ENCODE measurements around the gene PBX4.

The PBX4 gene

DNA sequence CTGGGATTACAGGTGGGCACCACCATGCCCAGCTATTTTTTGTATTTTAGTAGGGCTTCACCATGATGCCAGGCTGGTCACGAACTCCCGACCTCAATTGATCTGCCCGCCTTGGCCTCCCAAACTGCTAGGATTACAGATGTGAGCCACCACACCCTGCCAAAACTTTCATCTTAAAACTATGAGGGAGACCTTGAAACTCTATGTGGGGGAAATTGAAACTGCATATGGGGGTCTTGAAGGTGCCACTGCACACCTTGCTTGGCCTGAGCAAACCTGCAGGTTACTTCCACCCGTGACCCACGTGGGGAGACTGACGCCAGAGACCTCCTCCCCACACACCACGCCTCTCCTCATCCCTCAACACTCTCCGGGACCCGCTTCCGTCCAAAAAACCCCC, 64.8 kb downstream of the PBX4 start:
- H3K4me3 ChIP-seq (ENCODE audit: low read depth, low read length) = no peak overlapping the region
- TF ChIP-seq, protein P1, sequence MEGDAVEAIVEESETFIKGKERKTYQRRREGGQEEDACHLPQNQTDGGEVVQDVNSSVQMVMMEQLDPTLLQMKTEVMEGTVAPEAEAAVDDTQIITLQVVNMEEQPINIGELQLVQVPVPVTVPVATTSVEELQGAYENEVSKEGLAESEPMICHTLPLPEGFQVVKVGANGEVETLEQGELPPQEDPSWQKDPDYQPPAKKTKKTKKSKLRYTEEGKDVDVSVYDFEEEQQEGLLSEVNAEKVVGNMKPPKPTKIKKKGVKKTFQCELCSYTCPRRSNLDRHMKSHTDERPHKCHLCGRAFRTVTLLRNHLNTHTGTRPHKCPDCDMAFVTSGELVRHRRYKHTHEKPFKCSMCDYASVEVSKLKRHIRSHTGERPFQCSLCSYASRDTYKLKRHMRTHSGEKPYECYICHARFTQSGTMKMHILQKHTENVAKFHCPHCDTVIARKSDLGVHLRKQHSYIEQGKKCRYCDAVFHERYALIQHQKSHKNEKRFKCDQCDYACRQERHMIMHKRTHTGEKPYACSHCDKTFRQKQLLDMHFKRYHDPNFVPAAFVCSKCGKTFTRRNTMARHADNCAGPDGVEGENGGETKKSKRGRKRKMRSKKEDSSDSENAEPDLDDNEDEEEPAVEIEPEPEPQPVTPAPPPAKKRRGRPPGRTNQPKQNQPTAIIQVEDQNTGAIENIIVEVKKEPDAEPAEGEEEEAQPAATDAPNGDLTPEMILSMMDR (IDR thresholded peaks at IDR 0.05; ENCODE audit: borderline replicate concordance, insufficient read depth, low read depth, low read length) = no peak

DNA sequence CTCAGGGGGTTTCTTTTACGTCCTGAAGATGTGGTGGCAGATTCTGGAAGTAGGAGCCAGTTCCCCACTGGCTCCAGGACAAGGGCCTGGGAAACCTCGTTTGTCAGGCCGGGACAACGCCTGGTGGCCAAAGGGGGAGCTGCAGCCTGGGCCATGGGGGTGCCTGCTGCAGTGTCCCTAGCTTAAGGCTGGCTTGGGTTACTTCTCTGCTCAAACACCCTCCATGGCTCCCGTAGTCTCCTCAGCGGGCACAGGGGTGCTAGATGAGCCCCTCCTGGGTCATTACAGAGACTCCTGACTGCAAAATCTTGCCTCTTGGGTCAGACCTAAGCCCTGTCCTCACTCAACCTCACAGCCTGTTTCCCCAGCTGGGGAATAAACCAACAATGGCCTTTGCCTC, 65.7 kb downstream of the PBX4 start:
- TF ChIP-seq, protein P1 (IDR thresholded peaks at IDR 0.05; ENCODE audit: borderline replicate concordance, insufficient read depth, low read depth, low read length) = peak; percentile 84
- no peak overlapping the region for H3K4me3 ChIP-seq (ENCODE audit: low read depth, low read length)

DNA sequence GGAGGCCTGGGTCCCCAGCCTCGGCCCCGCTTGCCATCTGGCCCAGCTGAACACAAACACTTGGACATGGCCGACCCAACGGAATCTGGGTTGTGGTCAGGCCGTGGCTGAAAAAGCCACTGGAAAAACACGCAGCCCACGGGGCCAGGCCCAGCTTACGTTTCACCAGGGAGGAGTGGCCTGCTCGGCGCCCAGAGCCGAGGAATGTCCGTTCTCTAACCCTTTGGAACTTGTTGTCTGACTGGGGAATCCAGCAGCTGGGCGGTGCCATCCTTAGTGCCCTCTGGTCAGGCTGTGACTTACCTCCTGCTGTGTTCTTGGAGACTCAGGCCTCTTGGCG, 66.7 kb downstream of the PBX4 start:
- no peak overlapping the region for H3K4me3 ChIP-seq (ENCODE audit: low read depth, low read length)
- TF ChIP-seq, protein P1 (IDR thresholded peaks at IDR 0.05; ENCODE audit: borderline replicate concordance, insufficient read depth, low read depth, low read length) = no peak

DNA sequence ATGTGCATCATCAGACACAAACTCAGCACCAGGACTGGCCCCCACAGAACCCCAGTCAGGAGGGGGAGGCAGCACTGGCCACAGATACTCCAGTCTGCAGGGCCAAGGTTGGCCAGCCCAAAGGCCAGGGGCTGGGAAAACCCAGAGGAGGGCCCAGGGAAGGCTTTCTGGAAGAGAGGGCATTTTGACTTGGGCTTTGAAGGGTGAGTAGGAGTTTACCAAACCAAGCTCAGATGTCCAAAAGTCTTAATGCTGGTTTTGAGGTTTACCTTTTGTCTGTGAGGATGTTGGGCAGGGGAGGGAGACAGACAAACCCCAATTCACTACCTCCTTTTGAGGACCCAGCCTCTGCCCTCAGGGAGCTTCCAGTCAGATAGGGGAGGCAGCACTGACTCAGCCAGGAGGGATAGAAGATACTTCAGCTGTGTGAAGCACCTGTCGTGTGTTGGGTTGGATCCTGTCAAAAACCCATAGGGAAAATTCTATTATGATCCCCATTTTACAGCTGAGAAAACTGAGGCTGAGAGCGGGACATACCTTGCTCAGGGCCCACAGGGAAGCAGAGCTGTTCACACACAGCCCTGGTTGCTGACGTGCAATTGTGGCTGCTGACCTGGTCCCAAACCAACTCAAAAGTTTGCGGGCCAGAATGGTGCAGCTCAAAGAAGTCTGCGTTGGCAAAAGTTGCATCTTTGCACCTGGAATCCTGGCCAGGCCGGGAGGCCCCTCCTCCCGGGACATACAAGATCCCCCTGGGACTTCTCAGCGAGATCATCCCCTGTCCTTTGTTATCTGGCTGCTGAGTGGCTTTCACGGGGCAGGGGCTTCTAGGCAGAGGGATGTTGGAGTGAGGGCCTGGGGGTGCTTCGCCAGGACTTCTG, 67.3 kb downstream of the PBX4 start:
- TF ChIP-seq, protein P1 (IDR thresholded peaks at IDR 0.05; ENCODE audit: borderline replicate concordance, insufficient read depth, low read depth, low read length) = no peak
- H3K4me3 ChIP-seq (ENCODE audit: low read depth, low read length) = no peak overlapping the region

DNA sequence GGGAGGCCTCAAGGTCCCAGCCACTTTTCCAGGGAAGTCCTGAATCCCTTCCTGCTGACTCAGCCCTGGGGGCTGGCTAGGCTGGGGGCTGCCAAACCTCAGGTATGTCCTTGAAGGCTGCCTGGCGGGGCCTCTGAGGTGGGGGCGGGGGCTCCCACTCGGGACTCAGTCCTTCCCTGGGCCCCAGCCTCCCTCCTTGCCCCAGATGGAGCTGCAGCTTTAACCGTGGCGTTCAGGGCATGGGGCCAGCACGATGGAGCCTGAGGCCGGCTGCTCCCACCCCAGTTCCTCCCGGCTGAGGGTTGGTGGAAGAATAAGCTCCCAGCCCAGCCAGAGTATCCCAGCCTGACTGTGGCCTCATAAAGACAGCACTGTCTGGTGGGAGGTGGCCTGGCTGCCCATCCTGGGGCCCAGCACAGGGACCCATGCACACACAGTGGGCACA, 68.0 kb downstream of the PBX4 start:
- TF ChIP-seq, protein P1 (IDR thresholded peaks at IDR 0.05; ENCODE audit: borderline replicate concordance, insufficient read depth, low read depth, low read length) = no peak
- H3K4me3 ChIP-seq (ENCODE audit: low read depth, low read length) = no peak overlapping the region

DNA sequence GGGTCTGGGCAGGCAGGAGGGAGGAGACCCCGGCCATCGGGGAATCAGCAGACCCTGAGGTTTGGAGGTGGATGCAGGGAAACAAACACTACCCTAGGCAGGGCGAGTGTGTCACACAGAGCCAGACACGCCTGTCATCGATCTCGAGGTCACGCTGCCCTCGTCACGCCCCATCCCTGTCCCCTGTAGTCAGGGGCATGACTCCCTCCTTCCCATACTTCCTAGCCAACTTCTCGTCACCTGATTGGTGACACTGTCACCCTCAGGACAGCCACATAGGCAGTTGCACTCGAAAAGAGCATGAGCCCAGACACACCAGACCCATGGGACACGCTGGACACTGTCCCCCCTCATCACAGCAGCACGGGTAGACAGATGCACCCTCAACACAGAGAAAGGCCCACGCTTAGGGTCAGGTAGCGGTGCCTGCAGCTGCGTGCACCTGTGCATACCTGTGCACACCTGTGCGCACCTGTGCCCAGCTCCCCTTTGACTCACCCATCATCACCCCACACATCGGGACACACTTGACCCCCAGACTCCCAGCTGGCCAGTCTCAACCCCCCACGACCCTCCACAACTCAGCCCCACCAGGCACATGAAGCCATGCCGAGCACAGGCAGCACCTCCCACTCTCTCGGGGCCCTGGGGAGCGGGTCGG, 68.6 kb downstream of the PBX4 start:
- TF ChIP-seq, protein P1 (IDR thresholded peaks at IDR 0.05; ENCODE audit: borderline replicate concordance, insufficient read depth, low read depth, low read length) = no peak
- no peak overlapping the region for H3K4me3 ChIP-seq (ENCODE audit: low read depth, low read length)
